IMR-90 (cell line): ENCODE measurements around the gene PDE4DIP. TPM values are rescaled to one million over a fixed set of nuclear protein-coding genes. Genes with fewer than 3 reads are reported as not detected.
"Not testable (repeated sequence)": the region's sequence is repeated elsewhere in the genome, so short reads cannot be mapped to it uniquely, and the experiment has no call there.

ENCODE experiments used
- ATAC-seq: fragments of 200-7000 bp; cut with Tn5 transposase; 2 replicates; pipeline ENCODE4 v1.9.1; 2020; ENCODE audit warnings: low read depth, mild to moderate bottlenecking, moderate library complexity
- BruUV-seq: library from RNA; stranded (reverse); fragments of 400-500 nt; replicated peaks from 2 replicates; lab custom pipeline; 2021; lab: Mats Ljungman, UMichigan
- CTCF ChIA-PET: fragments of 300-600 bp; formaldehyde crosslinking; extraction: SDS; loops from one replicate; lab custom pipeline; 2021; ENCODE audit warnings: antibody characterized with exemption; lab: Yijun Ruan, JAX
- POLR2A ChIA-PET: fragments of 300-600 bp; sonication (Branson Sonifier 250); formaldehyde crosslinking; loops from one replicate; lab custom pipeline; 2022; ENCODE audit warnings: antibody characterized with exemption; ENCODE audit not compliant: unreplicated experiment; lab: Charles Lee
- DNase-seq: peaks from one replicate; pipeline ENCODE4 v3.0.0; 2013
- H2AFZ ChIP-seq: replicated peaks from 2 replicates; pipeline ENCODE3; 2013; ENCODE audit warnings: low read length, mild to moderate bottlenecking; ENCODE audit not compliant: poor library complexity
- H2AK5ac ChIP-seq: 2 replicates; pipeline ENCODE4 v1.6.1; 2013; ENCODE audit warnings: low read depth, low read length, inconsistent platforms
- H2AK9ac ChIP-seq: replicated peaks from 2 replicates; pipeline ENCODE3; 2013; ENCODE audit warnings: mild to moderate bottlenecking, low read depth, low read length, moderate library complexity; ENCODE audit not compliant: poor library complexity
- H2BK120ac ChIP-seq: 2 replicates; pipeline ENCODE4 v1.6.1; 2013; ENCODE audit warnings: low read depth, low read length, inconsistent platforms
- H2BK15ac ChIP-seq: 3 replicates; pipeline ENCODE4 v1.6.1; 2013; ENCODE audit warnings: low read depth, low read length, inconsistent platforms
- H2BK20ac ChIP-seq: 2 replicates; pipeline ENCODE4 v1.6.1; 2013; ENCODE audit warnings: low read depth, mild to moderate bottlenecking, inconsistent platforms, low read length, moderate library complexity
- H2BK5ac ChIP-seq: 2 replicates; pipeline ENCODE4 v1.6.1; 2013; ENCODE audit warnings: mild to moderate bottlenecking, low read depth, low read length, inconsistent platforms; ENCODE audit not compliant: poor library complexity, severe bottlenecking
- H3K14ac ChIP-seq: replicated peaks from 2 replicates; pipeline ENCODE4 v1.6.1; 2013; ENCODE audit warnings: low read depth, low read length, inconsistent platforms
- H3K18ac ChIP-seq: 2 replicates; pipeline ENCODE4 v1.6.1; 2013; ENCODE audit warnings: low read depth, low read length, control low read depth
- H3K23ac ChIP-seq: 2 replicates; pipeline ENCODE4 v1.6.1; 2013; ENCODE audit warnings: low read depth, low read length, inconsistent platforms
- H3K27ac ChIP-seq: 2 replicates; pipeline ENCODE4 v1.5.1; 2013; ENCODE audit warnings: mild to moderate bottlenecking, control low read depth, low read length; ENCODE audit not compliant: insufficient read depth
- H3K27me3 ChIP-seq: 2 replicates; pipeline ENCODE4 v1.6.1; 2013; ENCODE audit warnings: low read length; ENCODE audit not compliant: control insufficient read depth, insufficient read depth
- H3K36me3 ChIP-seq: 2 replicates; pipeline ENCODE4 v1.6.1; 2013; ENCODE audit warnings: low read length, mixed read lengths; ENCODE audit not compliant: control insufficient read depth, insufficient read depth
- H3K4ac ChIP-seq: 2 replicates; pipeline ENCODE4 v1.6.1; 2013; ENCODE audit warnings: low read depth, low read length, inconsistent platforms
- H3K4me1 ChIP-seq: 2 replicates; pipeline ENCODE4 v1.6.1; 2013; ENCODE audit warnings: low read length, mixed read lengths; ENCODE audit not compliant: control insufficient read depth, insufficient read depth
- H3K4me2 ChIP-seq: 2 replicates; pipeline ENCODE4 v1.6.1; 2013; ENCODE audit warnings: low read depth, mild to moderate bottlenecking, control low read depth, low read length, moderate library complexity
- H3K4me3 ChIP-seq: 2 replicates; pipeline ENCODE4 v1.5.1; 2013; ENCODE audit warnings: low read depth, mild to moderate bottlenecking, control low read depth, low read length, moderate library complexity; ENCODE audit not compliant: insufficient read depth
- H3K56ac ChIP-seq: 2 replicates; pipeline ENCODE4 v1.6.1; 2013; ENCODE audit warnings: low read length, inconsistent platforms; ENCODE audit not compliant: insufficient read depth; ENCODE audit errors: extremely low read depth
- H3K79me1 ChIP-seq, 2 experiments: 2 replicates each; pipeline ENCODE4 v1.6.1; 2013; ENCODE audit warnings: low read length in 2 of 2, inconsistent platforms in 1 of 2, low read depth in 1 of 2
- H3K9ac ChIP-seq: 2 replicates; pipeline ENCODE4 v1.6.1; 2013; ENCODE audit warnings: low read depth, low read length, control low read depth
- H3K9me1 ChIP-seq: 2 replicates; pipeline ENCODE4 v1.6.1; 2013; ENCODE audit warnings: low read length, inconsistent platforms; ENCODE audit not compliant: insufficient read depth
- H3K9me3 ChIP-seq: 2 replicates; pipeline ENCODE4 v1.6.1; 2013; ENCODE audit warnings: low read length; ENCODE audit not compliant: control insufficient read depth, insufficient read depth
- H4K20me1 ChIP-seq: 2 replicates; pipeline ENCODE4 v1.6.1; 2013; ENCODE audit warnings: low read length, inconsistent platforms; ENCODE audit not compliant: insufficient read depth
- H4K5ac ChIP-seq: 2 replicates; pipeline ENCODE4 v1.6.1; 2013; ENCODE audit warnings: mild to moderate bottlenecking, low read depth, low read length, control low read depth
- H4K8ac ChIP-seq, 2 experiments: 2 replicates each; pipeline ENCODE4 v1.6.1; 2013; ENCODE audit warnings: low read depth in 2 of 2, low read length in 2 of 2, control low read depth in 1 of 2, inconsistent platforms in 1 of 2
- H4K91ac ChIP-seq: 2 replicates; pipeline ENCODE4 v1.6.1; 2013; ENCODE audit warnings: low read depth, low read length, inconsistent platforms; ENCODE audit not compliant: insufficient read depth
- WGBS, 2 experiments: methylation state at CpG; one replicate each; pipeline versions ENCODE4 v1.1.5 to v1.1.7; 2013; ENCODE audit warnings: missing lambda C conversion rate in 2 of 2; ENCODE audit not compliant: insufficient read length in 1 of 2; ENCODE audit errors: extremely low coverage in 2 of 2; 5-methylcytosine and 5-hydroxymethylcytosine counted together
- dilution Hi-C: fragments of 300-500 bp; cut with HindIII; formaldehyde crosslinking; loops from one replicate; pipeline ENCODE4 v1.14.3; 2018; ENCODE audit warnings: low sequenced_read_pairs; ENCODE audit not compliant: unreplicated experiment
- in situ Hi-C: fragments of 300-500 bp; cut with MboI; formaldehyde crosslinking; loops from 3 replicates; pipeline ENCODE4 v1.14.3; 2019; ENCODE audit warnings: low sequenced_read_pairs, inconsistent platforms, mixed read lengths
- intact Hi-C: fragments of 100-400 bp; cut with micrococcal nuclease; formaldehyde crosslinking; loops from 2 replicates; pipeline ENCODE4 v1.10.0; 2022
- polyA plus RNA-seq, 3 experiments: library from polyadenylated mRNA; depleted of rRNA; stranded (reverse); fragments of >200 nt; gene quantifications; 2 replicates each; pipeline ENCODE4 v1.2.3, GENCODE V29; 2012; ENCODE audit warnings: low replicate concordance in 1 of 3
- total RNA-seq: library from RNA; depleted of rRNA; stranded (reverse); fragments of >200 nt; gene quantifications from 2 replicates; pipeline ENCODE4 v1.2.3, GENCODE V29; 2012

Gene PDE4DIP
- total and polyA plus RNA-seq, 2 of the 4 experiments (the other 2 are of a cell fraction): 36.7 to 74.4 TPM

- H3K4me1 ChIP-seq, H3K4ac ChIP-seq, H2BK120ac ChIP-seq, H3K14ac ChIP-seq, H3K23ac ChIP-seq, H3K9me3 ChIP-seq, H2BK5ac ChIP-seq, CTCF ChIA-PET, H3K36me3 ChIP-seq, H3K4me2 ChIP-seq, H3K56ac ChIP-seq, BruUV-seq, H3K79me1 ChIP-seq, dilution Hi-C loops, H3K18ac ChIP-seq, in situ Hi-C loops, intact Hi-C loops, H3K4me3 ChIP-seq, H4K20me1 ChIP-seq, H2BK20ac ChIP-seq, DNase-seq, H3K27ac ChIP-seq, H2AK5ac ChIP-seq, H4K5ac ChIP-seq, H4K91ac ChIP-seq, H3K9me1 ChIP-seq, POLR2A ChIA-PET, H2BK15ac ChIP-seq, H2AFZ ChIP-seq, H2AK9ac ChIP-seq, H3K9ac ChIP-seq, H3K27me3 ChIP-seq, H4K8ac ChIP-seq: not testable (repeated sequence)
- ATAC-seq: peak; percentile 53
- WGBS, 2 experiments: no CpG with 5 or more reads among the region's 3 CpGs
These were observed 171.3 kb downstream of the PDE4DIP start for GRCh38 chr1:149015522-149015921.

DNA sequence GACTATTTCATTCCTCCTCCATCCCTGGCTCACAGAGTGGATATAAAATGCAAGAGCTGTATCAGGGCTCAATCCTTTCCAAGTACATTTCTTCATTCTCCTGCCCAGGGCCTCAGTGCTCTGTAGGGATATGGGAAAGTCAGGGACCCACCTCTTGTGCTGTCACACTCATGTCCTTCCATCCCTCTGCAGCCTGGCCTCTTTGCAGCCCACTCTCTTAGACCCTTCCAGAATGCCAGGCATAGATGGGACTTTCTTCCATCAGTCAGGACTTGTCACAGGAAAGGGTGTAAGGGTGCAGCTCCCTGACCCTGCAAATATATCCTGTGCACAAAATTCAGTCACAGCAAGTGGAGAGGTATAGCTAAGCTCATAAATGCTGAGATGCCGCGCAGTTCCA, 172.4 kb downstream of the PDE4DIP start:
- H3K4me2 ChIP-seq, H3K56ac ChIP-seq, H2BK120ac ChIP-seq, H3K9me3 ChIP-seq, CTCF ChIA-PET, H3K9me1 ChIP-seq, H3K36me3 ChIP-seq, POLR2A ChIA-PET, ATAC-seq, H4K20me1 ChIP-seq, H3K27ac ChIP-seq, H3K4me1 ChIP-seq, H2BK15ac ChIP-seq, in situ Hi-C loops, H4K8ac ChIP-seq, H2AK5ac ChIP-seq, H3K79me1 ChIP-seq, BruUV-seq, H2AK9ac ChIP-seq, H3K4ac ChIP-seq, H3K23ac ChIP-seq, H3K4me3 ChIP-seq, H3K9ac ChIP-seq, H3K27me3 ChIP-seq, H2BK20ac ChIP-seq, H2BK5ac ChIP-seq, H4K91ac ChIP-seq, intact Hi-C loops, H4K5ac ChIP-seq, DNase-seq, dilution Hi-C loops, H3K18ac ChIP-seq, H2AFZ ChIP-seq, H3K14ac ChIP-seq: not testable (repeated sequence)
- no CpG with 5 or more reads among the region's 2 CpGs for WGBS, 2 experiments
